HepG2 (cell line): ENCODE data around the gene SCGB2A2.

Experiments used
- ATF6 ChIP-seq: sonication (generic); formaldehyde crosslinking; conservative IDR thresholded peaks from 2 replicates; pipeline ENCODE4 v1.4.0; 2020; ENCODE audit warnings: missing genetic modification reagents
- BHLHE40 ChIP-seq: IDR thresholded peaks from 2 replicates; pipeline ENCODE4 v1.6.1; 2011; ENCODE audit warnings: low read length, improper control_type of control experiment
- CEBPB ChIP-seq: IDR thresholded peaks from 2 replicates; pipeline ENCODE4 v1.6.1; 2011; ENCODE audit warnings: low read depth, low read length, improper control_type of control experiment, borderline replicate concordance
- ELF1 ChIP-seq: sonication (generic); formaldehyde crosslinking; IDR thresholded peaks from 2 replicates; pipeline ENCODE4 v1.4.0; 2020; ENCODE audit warnings: missing genetic modification reagents
- GATA4 ChIP-seq: sonication (generic); IDR thresholded peaks from 2 replicates; pipeline ENCODE4 v1.6.1; 2016; ENCODE audit warnings: antibody characterized with exemption, low read depth, borderline replicate concordance
- HDAC6 ChIP-seq: fragments of 200-600 bp; sonication (generic); IDR thresholded peaks from 2 replicates; pipeline ENCODE4 v1.7.0; 2017; ENCODE audit warnings: mild to moderate bottlenecking, antibody characterized with exemption, low read length, low read depth
- KDM4B ChIP-seq: sonication (generic); formaldehyde crosslinking; IDR thresholded peaks from 2 replicates; pipeline ENCODE4 v1.4.0; 2020; ENCODE audit warnings: missing genetic modification reagents
- MAZ ChIP-seq, 2 experiments: sonication (generic) in 1 of 2; formaldehyde crosslinking in 1 of 2; IDR thresholded peaks; 2 replicates each; pipeline versions ENCODE4 v1.5.0 to v1.6.1; 2012 to 2020; ENCODE audit warnings: low read depth in 2 of 2, mild to moderate bottlenecking in 2 of 2, borderline replicate concordance in 1 of 2, improper control_type of control experiment in 1 of 2, low read length in 1 of 2, missing genetic modification reagents in 1 of 2, moderate library complexity in 1 of 2
- MBNL3 ChIP-seq: fragments of 250-450 bp; sonication (Bioruptor Pico); conservative IDR thresholded peaks from 2 replicates; pipeline ENCODE4 v1.8.0; 2022; ENCODE audit warnings: mild to moderate bottlenecking, inconsistent platforms
- MYC ChIP-seq: sonication (generic); formaldehyde crosslinking; IDR thresholded peaks from 2 replicates; pipeline ENCODE4 v1.9.0; 2021; ENCODE audit warnings: missing genetic modification reagents, borderline replicate concordance
- ZNF160 ChIP-seq: sonication (generic); formaldehyde crosslinking; IDR thresholded peaks from 2 replicates; pipeline ENCODE4 v1.8.0; 2022; ENCODE audit warnings: mild to moderate bottlenecking, inconsistent platforms, missing genetic modification reagents
- ZNF367 ChIP-seq: sonication (generic); formaldehyde crosslinking; IDR thresholded peaks from 2 replicates; pipeline ENCODE4 v1.4.0; 2020; ENCODE audit warnings: missing genetic modification reagents, borderline replicate concordance
- TF ChIP-seq, protein P1 (sequence below): sonication (generic); formaldehyde crosslinking; IDR thresholded peaks from 2 replicates; pipeline ENCODE4 v1.5.0; 2020; ENCODE audit warnings: missing genetic modification reagents

DNA sequence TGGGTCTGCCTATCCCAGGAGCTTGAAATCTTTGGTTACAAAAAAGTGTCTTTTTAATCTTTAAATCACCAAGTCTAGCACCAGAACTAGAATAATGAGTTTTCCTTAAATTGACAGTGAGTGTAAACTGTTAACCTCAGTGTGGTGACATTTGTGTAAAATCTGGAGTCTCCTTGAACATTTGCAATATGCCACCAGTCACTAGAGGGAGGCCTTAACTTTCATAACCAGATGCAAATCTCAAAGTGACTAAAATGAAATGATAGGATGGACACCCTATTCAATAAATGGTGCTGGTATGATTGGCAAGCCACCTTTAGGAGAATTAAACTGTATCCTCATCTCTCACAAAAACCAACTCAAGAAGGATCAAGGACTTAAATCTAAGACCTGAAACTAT, 36.2 kb upstream of the SCGB2A2 start:
- TF ChIP-seq ELF1 (no peak), MBNL3 (CRISPR knock-in tag) (no peak), CEBPB (no peak), BHLHE40 (no peak), MAZ (IDR thresholded peaks at IDR 0.05; ENCODE audit: borderline replicate concordance, low read depth, low read length) (no peak), MAZ (CRISPR knock-in tag; IDR thresholded peaks at IDR 0.05; ENCODE audit: low read depth) (no peak), GATA4 (no peak), MYC (CRISPR knock-in tag) (no peak), KDM4B (CRISPR knock-in tag) (no peak), HDAC6 (no peak), ZNF160 (CRISPR knock-in tag) (no peak), ATF6 (CRISPR knock-in tag) (no peak), ZNF367 (CRISPR knock-in tag) (no peak)
- TF ChIP-seq, protein P1, sequence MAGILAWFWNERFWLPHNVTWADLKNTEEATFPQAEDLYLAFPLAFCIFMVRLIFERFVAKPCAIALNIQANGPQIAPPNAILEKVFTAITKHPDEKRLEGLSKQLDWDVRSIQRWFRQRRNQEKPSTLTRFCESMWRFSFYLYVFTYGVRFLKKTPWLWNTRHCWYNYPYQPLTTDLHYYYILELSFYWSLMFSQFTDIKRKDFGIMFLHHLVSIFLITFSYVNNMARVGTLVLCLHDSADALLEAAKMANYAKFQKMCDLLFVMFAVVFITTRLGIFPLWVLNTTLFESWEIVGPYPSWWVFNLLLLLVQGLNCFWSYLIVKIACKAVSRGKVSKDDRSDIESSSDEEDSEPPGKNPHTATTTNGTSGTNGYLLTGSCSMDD = no peak
